ENCODE measurements around the gene LHX6. TPM values are rescaled to one million over a fixed set of nuclear protein-coding genes. Genes with fewer than 3 reads are reported as not detected.

LHX6 gene
- polyA plus RNA-seq, 1 donor from 2014 or later = 0.14 TPM

- Histone ChIP-seq H4K20me1 (ENCODE audit: insufficient read depth) (no peaks in the 10 kb centered on the region), H3K9ac (ENCODE audit: low read length) (no peak overlapping the region), H3K4me2 (ENCODE audit: low read length) (no peak overlapping the region), H3K36me3 (ENCODE audit: insufficient read depth, low read length) (no peaks in the 10 kb centered on the region), H3K9me2 (ENCODE audit: insufficient read depth, low read length) (no peaks in the 10 kb centered on the region), H3K9me3 (ENCODE audit: low read length) (no peaks in the 10 kb centered on the region), H3K79me2 (replicated peaks; ENCODE audit: insufficient read depth, low read length) (no peaks in the 10 kb centered on the region), H3K27me3 (ENCODE audit: insufficient read depth, low read depth, low read length) (no peaks in the 10 kb centered on the region), H3K27ac (ENCODE audit: low read length) (no peak overlapping the region), H3F3A (ENCODE audit: insufficient read depth, low read length, poor library complexity, severe bottlenecking) (no peaks in the 10 kb centered on the region), H2AFZ (ENCODE audit: low read depth, low read length) (no peak overlapping the region), H3K4me3 (ENCODE audit: low read length) (no peak overlapping the region)
- TF ChIP-seq TAF1 (IDR thresholded peaks at IDR 0.05; ENCODE audit: low read depth) = no peak
- TF ChIP-seq SMC3 (conservative IDR thresholded peaks at IDR 0.05; ENCODE audit: poor library complexity) = no peak
- TF ChIP-seq REST (IDR thresholded peaks at IDR 0.05; ENCODE audit: borderline replicate concordance) = no peak
- TF ChIP-seq CTCF (IDR thresholded peaks at IDR 0.05; ENCODE audit: poor library complexity, severe bottlenecking) = no peak
- no peak for TF ChIP-seq EP300 (conservative IDR thresholded peaks at IDR 0.05; ENCODE audit: poor library complexity, severe bottlenecking)
- TF ChIP-seq POLR2AphosphoS5 (IDR thresholded peaks at IDR 0.05) = no peak
- TF ChIP-seq EZH2 (IDR thresholded peaks at IDR 0.05; ENCODE audit: borderline replicate concordance, insufficient read depth, low read length, poor library complexity, severe bottlenecking) = no peak
- no peak for TF ChIP-seq RAD21 (conservative IDR thresholded peaks at IDR 0.05)
- no peak for TF ChIP-seq MXI1 (conservative IDR thresholded peaks at IDR 0.05; ENCODE audit: poor library complexity, severe bottlenecking)
Measured at GRCh38 chr9:122184551-122184950, 44.2 kb downstream of the LHX6 start.

GRCh38 chr9:122183501-122183900, 45.3 kb downstream of the LHX6 start:
- H3K4me3 ChIP-seq (ENCODE audit: low read length) = no peak overlapping the region
- H3K9ac ChIP-seq (ENCODE audit: low read length) = no peak overlapping the region
- no peak overlapping the region for H3K27ac ChIP-seq (ENCODE audit: low read length)
- no peaks in the 10 kb centered on the region for H3K79me2 ChIP-seq (replicated peaks; ENCODE audit: insufficient read depth, low read length)
- no peaks in the 10 kb centered on the region for H3K9me3 ChIP-seq (ENCODE audit: low read length)
- no peaks in the 10 kb centered on the region for H3K9me2 ChIP-seq (ENCODE audit: insufficient read depth, low read length)
- no peaks in the 10 kb centered on the region for H3F3A ChIP-seq (ENCODE audit: insufficient read depth, low read length, poor library complexity, severe bottlenecking)
- H3K27me3 ChIP-seq (ENCODE audit: insufficient read depth, low read depth, low read length) = no peaks in the 10 kb centered on the region
- no peaks in the 10 kb centered on the region for H4K20me1 ChIP-seq (ENCODE audit: insufficient read depth)
- no peak overlapping the region for H2AFZ ChIP-seq (ENCODE audit: low read depth, low read length)
- no peak for TF ChIP-seq POLR2AphosphoS5 (IDR thresholded peaks at IDR 0.05)
- no peak for TF ChIP-seq SMC3 (conservative IDR thresholded peaks at IDR 0.05; ENCODE audit: poor library complexity)
- no peak for TF ChIP-seq TAF1 (IDR thresholded peaks at IDR 0.05; ENCODE audit: low read depth)
- TF ChIP-seq REST (IDR thresholded peaks at IDR 0.05; ENCODE audit: borderline replicate concordance) = no peak
- TF ChIP-seq EZH2 (IDR thresholded peaks at IDR 0.05; ENCODE audit: borderline replicate concordance, insufficient read depth, low read length, poor library complexity, severe bottlenecking) = no peak
- TF ChIP-seq RAD21 (conservative IDR thresholded peaks at IDR 0.05) = no peak
- no peak for TF ChIP-seq EP300 (conservative IDR thresholded peaks at IDR 0.05; ENCODE audit: poor library complexity, severe bottlenecking)
- TF ChIP-seq CTCF (IDR thresholded peaks at IDR 0.05; ENCODE audit: poor library complexity, severe bottlenecking) = no peak
- no peak for TF ChIP-seq MXI1 (conservative IDR thresholded peaks at IDR 0.05; ENCODE audit: poor library complexity, severe bottlenecking)
- H3K4me2 ChIP-seq (ENCODE audit: low read length) = no peak overlapping the region
- H3K36me3 ChIP-seq (ENCODE audit: insufficient read depth, low read length) = no peaks in the 10 kb centered on the region
